Globus pallidus (tissue), 1 donor: ENCODE results near the gene GDPD4.
A peak's percentile ranks its signal among the peaks of the same experiment; 100 is the strongest.

Experiments
- DNase-seq: peaks from one replicate; pipeline ENCODE4 v3.0.0-alpha.2; 2015; ENCODE audit warnings: low spot score

Gene GDPD4

GRCh38 chr11:77189588-77190210 lies 111.8 kb downstream of the GDPD4 start:
- no peak for DNase-seq

- DNase-seq: no peak
These were observed 112.6 kb downstream of the GDPD4 start for GRCh38 chr11:77188633-77189491.

- peak; percentile 76 for DNase-seq
These were observed 113.5 kb downstream of the GDPD4 start for GRCh38 chr11:77187776-77188632.

- DNase-seq: no peak
These were observed 114.3 kb downstream of the GDPD4 start for GRCh38 chr11:77187111-77187750.

GRCh38 chr11:77186302-77186701 lies 115.2 kb downstream of the GDPD4 start:
- DNase-seq: no peak

GRCh38 chr11:77184136-77184860 lies 117.2 kb downstream of the GDPD4 start:
- DNase-seq: no peak

- DNase-seq: peak; percentile 72
These were observed 118.0 kb downstream of the GDPD4 start for GRCh38 chr11:77183431-77183984.

- no peak for DNase-seq
These were observed 118.7 kb downstream of the GDPD4 start for GRCh38 chr11:77182542-77183430.

GRCh38 chr11:77181799-77182541 lies 119.5 kb downstream of the GDPD4 start:
- DNase-seq: no peak

GRCh38 chr11:77181226-77181625 lies 120.3 kb downstream of the GDPD4 start:
- DNase-seq: no peak

GRCh38 chr11:77180346-77180745 lies 121.1 kb downstream of the GDPD4 start:
- DNase-seq: no peak

- no peak for DNase-seq
These were observed 121.8 kb downstream of the GDPD4 start for GRCh38 chr11:77179681-77180080.

- DNase-seq: peak; percentile 54
These were observed 122.4 kb downstream of the GDPD4 start for GRCh38 chr11:77179048-77179447.

GRCh38 chr11:77178150-77178549 lies 123.3 kb downstream of the GDPD4 start:
- no peak for DNase-seq

- no peak for DNase-seq
These were observed 124.5 kb downstream of the GDPD4 start for GRCh38 chr11:77176996-77177395.

GRCh38 chr11:77175869-77176539 lies 125.5 kb downstream of the GDPD4 start:
- peak; percentile 37 for DNase-seq

- DNase-seq: peak; percentile 20
These were observed 126.3 kb downstream of the GDPD4 start for GRCh38 chr11:77175021-77175842.

GRCh38 chr11:77174559-77174958 lies 126.9 kb downstream of the GDPD4 start:
- no peak for DNase-seq
